Subcutaneous adipose tissue (tissue), 4 donors: ENCODE data around the gene MIER3. TPM values are rescaled to one million over a fixed set of nuclear protein-coding genes. Genes with fewer than 3 reads are reported as not detected.

Experiments
- total RNA-seq, 4 donors: library from RNA; depleted of rRNA; stranded (reverse); fragments of >200 nt; gene quantifications; one replicate each; pipeline ENCODE4 v1.1.0, GENCODE V29; 2016
- TF ChIP-seq, protein P1 (sequence below): fragments of 450-650 bp; IDR thresholded peaks from one replicate; pipeline ENCODE4 v1.5.1; 2016; ENCODE audit warnings: low read depth, mild to moderate bottlenecking, control low read depth, antibody characterized with exemption, moderate library complexity

The MIER3 gene
- total RNA-seq, 4 donors from 2014 or later: 14.3 to 22.8 (median 19.5) TPM

- TF ChIP-seq, protein P1, sequence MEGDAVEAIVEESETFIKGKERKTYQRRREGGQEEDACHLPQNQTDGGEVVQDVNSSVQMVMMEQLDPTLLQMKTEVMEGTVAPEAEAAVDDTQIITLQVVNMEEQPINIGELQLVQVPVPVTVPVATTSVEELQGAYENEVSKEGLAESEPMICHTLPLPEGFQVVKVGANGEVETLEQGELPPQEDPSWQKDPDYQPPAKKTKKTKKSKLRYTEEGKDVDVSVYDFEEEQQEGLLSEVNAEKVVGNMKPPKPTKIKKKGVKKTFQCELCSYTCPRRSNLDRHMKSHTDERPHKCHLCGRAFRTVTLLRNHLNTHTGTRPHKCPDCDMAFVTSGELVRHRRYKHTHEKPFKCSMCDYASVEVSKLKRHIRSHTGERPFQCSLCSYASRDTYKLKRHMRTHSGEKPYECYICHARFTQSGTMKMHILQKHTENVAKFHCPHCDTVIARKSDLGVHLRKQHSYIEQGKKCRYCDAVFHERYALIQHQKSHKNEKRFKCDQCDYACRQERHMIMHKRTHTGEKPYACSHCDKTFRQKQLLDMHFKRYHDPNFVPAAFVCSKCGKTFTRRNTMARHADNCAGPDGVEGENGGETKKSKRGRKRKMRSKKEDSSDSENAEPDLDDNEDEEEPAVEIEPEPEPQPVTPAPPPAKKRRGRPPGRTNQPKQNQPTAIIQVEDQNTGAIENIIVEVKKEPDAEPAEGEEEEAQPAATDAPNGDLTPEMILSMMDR: no peak
Observed at GRCh38 chr5:56934325-56934724, 17.6 kb downstream of the MIER3 start.

DNA sequence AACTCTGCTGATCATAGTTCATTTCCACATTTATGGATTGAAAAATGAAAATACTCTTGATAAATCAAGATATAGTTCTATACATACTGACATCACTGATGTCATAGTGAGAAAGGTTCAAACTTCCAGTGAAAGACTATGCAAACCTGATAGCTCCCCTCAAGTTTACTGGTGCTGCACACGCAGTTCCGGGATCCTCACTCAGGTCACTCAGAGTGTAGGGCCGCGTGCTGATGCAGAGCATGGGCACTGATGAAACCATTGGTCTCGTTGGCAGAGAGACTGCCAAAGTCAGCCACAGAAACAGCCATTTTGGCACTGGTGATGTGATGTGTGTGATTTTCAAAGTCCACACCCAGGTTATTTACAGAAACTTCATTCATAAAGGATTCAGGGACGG lies 29.0 kb downstream of the MIER3 start:
- TF ChIP-seq, protein P1: no peak

DNA sequence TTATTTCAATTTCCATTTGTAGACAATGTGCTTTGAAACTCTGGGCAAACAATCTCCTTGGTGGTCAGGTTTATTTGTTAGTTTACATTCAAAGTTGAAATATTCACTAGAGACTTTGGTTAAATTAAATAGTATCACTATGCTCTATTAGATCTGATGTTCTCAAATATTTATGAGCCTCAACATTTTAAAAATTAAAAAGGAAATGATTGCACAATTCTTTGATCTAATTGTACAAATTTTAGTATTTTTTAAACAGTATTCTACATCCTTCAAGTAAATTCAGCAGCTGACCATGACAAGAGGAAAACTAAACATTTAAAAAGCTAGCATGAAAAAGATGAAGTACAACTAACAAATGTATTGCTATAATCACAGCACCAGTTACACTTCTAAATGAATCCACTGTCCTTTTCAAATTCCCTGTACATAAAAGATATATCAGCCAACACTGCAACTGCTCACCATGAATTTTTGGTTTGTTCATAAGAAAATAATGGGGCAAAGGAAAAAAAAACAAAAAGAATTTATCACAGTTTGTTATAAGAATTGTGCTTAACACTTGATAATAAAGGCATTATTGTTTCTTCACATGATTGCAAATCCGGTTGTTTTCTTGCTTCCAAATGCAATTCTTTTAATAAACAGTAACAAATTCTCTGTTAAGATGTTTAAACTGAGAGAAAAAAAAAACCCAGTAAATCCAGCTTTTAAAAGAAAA lies 31.8 kb downstream of the MIER3 start:
- TF ChIP-seq, protein P1: no peak

GRCh38 chr5:56918054-56918453 lies 33.9 kb downstream of the MIER3 start:
- TF ChIP-seq, protein P1: no peak

- TF ChIP-seq, protein P1: no peak
Observed at GRCh38 chr5:56917534-56917933, 34.4 kb downstream of the MIER3 start.

- TF ChIP-seq, protein P1: no peak
Observed at GRCh38 chr5:56914678-56915077, 37.2 kb downstream of the MIER3 start.

DNA sequence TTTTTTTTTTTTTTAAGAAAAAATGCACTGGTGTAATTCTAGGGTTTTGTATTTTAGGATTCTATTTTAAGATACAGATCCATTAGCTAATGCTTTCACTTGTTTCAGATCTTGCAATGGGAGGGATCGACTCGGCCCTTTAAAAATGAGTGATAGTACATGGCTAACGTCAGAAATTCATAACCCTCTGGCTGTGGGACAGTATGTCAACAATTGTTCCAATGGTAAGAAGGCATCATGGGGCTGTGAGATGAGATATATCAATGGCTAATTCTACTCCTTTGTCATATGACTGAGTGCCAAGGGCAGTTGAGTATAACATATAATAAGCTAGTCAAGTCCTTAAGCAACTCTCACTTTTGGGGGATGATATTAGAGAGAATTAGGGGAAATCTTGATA lies 38.2 kb downstream of the MIER3 start:
- TF ChIP-seq, protein P1: no peak
